Mucosa of stomach (tissue), 1 donor: Measurements from ENCODE around the gene MYOM3.

Experiments
- H3K27me3 ChIP-seq: one replicate; pipeline ENCODE4 v1.7.0; 2013; ENCODE audit warnings: mild to moderate bottlenecking, low read length; ENCODE audit not compliant: control insufficient read depth, insufficient read depth
- H3K36me3 ChIP-seq: one replicate; pipeline ENCODE4 v1.7.0; 2013; ENCODE audit warnings: low read length; ENCODE audit not compliant: control insufficient read depth, insufficient read depth
- H3K4me1 ChIP-seq: one replicate; pipeline ENCODE4 v1.7.0; 2013; ENCODE audit warnings: mild to moderate bottlenecking, low read length; ENCODE audit not compliant: control insufficient read depth, insufficient read depth
- H3K4me3 ChIP-seq: one replicate; pipeline ENCODE4 v1.7.0; 2013; ENCODE audit warnings: low read length
- H3K9ac ChIP-seq: one replicate; pipeline ENCODE4 v1.7.0; 2013; ENCODE audit warnings: mild to moderate bottlenecking, low read length, moderate library complexity
- H3K9me3 ChIP-seq: one replicate; pipeline ENCODE4 v1.7.0; 2013; ENCODE audit warnings: mild to moderate bottlenecking, low read length, moderate library complexity; ENCODE audit not compliant: control insufficient read depth
- donor health status: Pancreatic carcinoma.

MYOM3 gene

DNA sequence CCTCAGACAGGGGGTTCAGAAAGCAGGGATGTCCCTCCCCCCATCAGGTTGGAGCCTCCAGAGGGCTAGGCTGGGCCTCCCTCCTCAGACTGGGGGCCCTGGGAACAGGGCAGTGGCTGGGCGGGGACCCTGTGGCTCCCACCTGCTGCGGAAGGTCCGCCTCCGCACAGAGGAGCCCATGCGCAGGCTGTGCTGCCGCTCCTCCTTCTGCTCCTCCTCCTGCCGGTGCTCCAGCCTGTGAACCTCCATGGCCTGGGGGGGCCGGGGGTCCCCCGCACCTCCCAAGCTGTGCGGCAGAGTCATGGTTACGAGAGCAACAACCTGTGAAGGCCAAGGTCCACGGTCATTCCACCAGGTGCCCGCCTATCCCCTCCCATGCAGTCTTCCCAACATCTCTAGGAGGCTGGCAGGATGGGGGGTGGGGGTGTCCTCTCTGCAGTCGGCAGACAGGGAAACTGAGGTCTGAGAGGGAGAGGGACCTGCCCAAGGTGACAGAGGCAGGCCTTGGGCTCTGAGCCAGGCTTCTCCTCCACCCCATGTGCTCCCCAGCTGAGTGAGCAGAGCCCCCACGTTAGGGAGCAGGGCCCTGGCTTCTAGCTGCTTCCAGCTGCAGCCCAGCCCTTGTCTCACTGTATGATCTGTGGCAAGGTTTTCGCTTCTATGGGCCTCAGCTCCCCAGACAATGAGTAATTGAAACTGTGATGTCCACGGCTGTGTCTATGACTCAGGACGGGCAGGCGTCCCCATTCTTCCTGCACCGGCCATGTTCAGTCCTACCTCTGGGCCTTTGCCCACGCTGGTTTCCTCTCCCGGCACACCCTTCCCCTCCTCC lies 3.4 kb downstream of the MYOM3 start:
- H3K27me3 ChIP-seq = peaks cover 17% of the 10 kb centered on the region
- H3K9ac ChIP-seq = no peak overlapping the region
- peaks cover 15% of the 10 kb centered on the region for H3K4me1 ChIP-seq
- no peaks in the 10 kb centered on the region for H3K36me3 ChIP-seq
- H3K4me3 ChIP-seq = no peak overlapping the region
- H3K9me3 ChIP-seq = no peaks in the 10 kb centered on the region

DNA sequence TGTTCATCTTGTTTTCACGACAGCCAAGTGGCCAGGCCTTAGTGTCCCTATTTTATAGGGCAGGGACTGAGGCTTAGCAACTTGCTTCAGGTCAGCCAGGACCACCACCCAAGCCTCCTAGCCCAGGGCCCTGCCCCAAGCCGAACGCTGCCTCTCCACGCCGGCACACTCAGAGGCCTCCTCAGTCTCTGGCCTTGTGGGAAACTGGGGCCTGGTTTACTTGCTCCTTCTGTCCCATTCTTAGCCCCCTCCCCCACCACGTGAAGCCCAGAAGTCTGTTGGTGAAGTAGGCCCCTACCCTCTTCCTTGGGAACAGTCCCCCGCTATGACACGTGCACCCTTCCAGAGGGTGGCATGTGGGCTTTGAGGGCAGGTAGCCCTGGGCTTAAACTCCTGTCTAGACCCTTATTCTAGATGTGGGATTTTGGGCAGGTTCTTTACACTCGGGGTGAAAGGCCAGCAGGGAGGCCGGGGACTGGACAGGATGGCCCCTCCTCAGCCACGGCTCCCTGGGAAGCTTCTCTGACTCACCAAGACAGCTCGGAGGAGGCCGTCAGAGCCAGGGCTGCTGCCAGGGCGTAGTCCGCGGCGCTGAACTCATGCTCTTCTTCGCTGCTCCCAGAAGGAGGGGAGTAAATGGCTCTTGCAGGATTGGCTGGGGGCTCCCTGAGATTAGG lies 4.3 kb downstream of the MYOM3 start:
- Histone ChIP-seq H3K36me3 (no peaks in the 10 kb centered on the region), H3K4me3 (no peak overlapping the region), H3K4me1 (peaks cover 15% of the 10 kb centered on the region), H3K27me3 (peaks cover 16% of the 10 kb centered on the region), H3K9ac (no peak overlapping the region), H3K9me3 (no peaks in the 10 kb centered on the region)

DNA sequence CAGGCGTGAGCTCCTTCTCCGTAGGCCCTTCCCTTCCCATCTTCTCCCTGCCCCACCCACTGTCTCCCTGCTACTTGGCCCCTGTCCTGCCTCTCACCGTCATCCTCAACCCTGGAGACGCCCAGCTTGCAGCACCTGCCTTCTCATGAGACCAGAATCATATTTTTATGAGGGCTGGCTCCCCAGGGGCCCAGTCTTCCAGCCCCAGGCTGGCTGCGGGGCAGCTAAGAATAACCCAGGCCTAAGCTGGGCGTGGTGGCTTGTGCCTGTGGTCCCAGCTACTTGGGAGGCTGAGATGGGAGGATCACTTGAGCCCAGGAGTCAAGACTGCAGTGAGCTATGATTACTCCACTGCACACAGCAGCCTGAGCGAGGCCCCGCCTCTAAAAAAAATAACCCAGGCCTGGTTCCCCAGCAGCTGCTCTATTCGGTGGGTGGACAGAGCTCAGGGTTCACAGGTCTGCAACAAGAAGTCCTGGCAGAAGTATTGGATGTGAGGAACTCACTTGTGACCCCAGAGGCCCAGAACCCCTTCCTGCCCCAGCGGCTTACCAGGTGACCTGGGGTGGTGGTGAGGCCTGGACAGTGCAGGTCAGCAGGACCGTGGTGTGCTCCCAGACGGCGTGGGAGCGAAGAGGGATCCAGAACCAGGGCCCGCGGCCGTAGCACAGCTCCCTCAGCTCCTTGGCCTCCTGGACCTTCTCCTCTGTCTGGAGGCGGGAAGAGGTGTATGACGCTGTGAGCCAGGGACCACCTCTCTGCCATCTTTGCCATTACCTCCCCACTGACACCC lies 6.4 kb downstream of the MYOM3 start:
- Histone ChIP-seq H3K9me3 (no peaks in the 10 kb centered on the region), H3K27me3 (peaks cover 3% of the 10 kb centered on the region), H3K9ac (no peak overlapping the region), H3K4me3 (no peak overlapping the region), H3K36me3 (no peaks in the 10 kb centered on the region), H3K4me1 (peaks cover 16% of the 10 kb centered on the region)

DNA sequence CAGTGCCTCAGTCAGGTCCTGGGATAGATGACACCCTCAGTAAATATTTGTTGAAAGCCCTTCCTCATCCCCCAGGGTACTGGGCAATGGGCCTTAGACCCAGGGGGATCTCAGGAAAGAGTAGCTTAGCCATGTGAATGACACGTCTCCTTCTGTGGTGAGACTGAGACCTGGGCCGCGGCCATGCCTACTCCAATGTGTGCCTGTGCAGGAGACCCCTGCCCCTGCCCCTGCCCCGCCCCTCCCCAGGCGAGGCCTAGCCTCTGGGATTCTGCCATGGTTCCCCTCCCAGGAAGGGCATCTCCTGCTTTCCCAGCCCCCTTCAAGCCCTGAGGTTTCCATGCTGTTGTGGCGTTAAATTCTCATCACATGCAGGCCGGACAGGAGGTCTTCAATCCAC lies 7.1 kb downstream of the MYOM3 start:
- Histone ChIP-seq H3K4me3 (no peak overlapping the region), H3K4me1 (peaks cover 16% of the 10 kb centered on the region), H3K9ac (no peak overlapping the region), H3K36me3 (no peaks in the 10 kb centered on the region), H3K9me3 (no peaks in the 10 kb centered on the region), H3K27me3 (peaks cover 2% of the 10 kb centered on the region)

DNA sequence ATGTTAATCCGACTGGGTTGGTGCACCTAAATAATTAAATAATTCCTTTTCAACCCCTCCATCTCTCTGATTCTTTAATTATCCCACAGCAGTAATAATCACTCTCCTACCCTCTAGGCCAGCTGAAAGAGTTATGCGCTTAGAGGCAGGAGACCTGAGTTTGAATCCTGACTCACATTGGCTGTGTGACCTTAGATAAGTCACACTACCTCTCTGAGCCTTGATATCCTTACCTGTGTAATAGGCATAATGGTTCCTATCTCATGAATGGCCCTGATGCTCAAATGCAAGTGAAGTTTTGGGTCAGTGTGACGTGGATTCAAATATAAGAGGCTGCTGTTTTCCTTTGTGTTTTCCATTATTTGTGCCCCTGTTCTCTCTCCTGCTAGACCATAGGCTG lies 8.1 kb downstream of the MYOM3 start:
- Histone ChIP-seq H3K36me3 (no peaks in the 10 kb centered on the region), H3K4me1 (peaks cover 21% of the 10 kb centered on the region), H3K27me3 (no peaks in the 10 kb centered on the region), H3K9me3 (no peaks in the 10 kb centered on the region), H3K4me3 (no peak overlapping the region), H3K9ac (no peak overlapping the region)

DNA sequence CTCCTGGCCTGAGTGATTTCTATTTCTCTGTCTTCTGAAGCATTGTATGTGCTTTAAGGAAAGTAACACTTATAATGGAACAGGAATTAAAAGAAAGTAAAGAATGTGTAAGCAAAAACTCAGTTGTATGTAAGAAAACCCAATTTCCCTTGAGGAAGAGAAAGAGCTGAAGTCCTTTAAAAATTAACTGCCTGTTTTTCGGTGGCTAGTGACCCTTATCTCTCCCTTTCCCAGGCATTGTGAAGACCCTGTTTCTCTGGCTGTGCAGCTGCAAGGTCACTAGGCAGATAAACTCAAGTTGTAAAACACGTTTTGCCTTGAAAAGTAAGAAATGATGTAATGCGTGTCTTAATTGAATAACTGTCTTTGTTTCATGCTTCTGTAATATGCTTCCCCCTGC lies 8.5 kb downstream of the MYOM3 start:
- peaks cover 20% of the 10 kb centered on the region for H3K4me1 ChIP-seq
- no peaks in the 10 kb centered on the region for H3K36me3 ChIP-seq
- no peak overlapping the region for H3K9ac ChIP-seq
- H3K4me3 ChIP-seq = no peak overlapping the region
- no peaks in the 10 kb centered on the region for H3K9me3 ChIP-seq
- H3K27me3 ChIP-seq = no peaks in the 10 kb centered on the region

DNA sequence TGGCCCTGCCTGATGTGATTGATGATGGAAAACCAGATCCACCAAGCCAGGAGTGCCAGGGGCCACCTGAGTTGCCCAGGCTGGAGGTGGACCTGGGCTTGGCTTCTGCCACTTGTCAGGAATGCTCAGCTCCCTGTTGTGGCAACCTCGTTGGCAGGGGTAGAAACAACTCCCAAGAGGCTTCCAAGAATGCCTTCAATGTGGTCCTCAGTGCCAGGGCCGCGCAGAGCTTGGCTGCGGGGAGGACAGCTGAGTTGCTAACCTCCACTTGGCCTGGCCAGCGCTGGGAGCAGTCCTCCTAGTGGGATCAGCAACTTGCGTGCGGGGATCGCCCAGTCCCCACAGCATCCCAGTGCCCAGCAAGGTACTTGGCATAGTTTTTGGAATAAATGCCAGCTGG lies 9.0 kb downstream of the MYOM3 start:
- Histone ChIP-seq H3K9ac (no peak overlapping the region), H3K4me1 (peaks cover 20% of the 10 kb centered on the region), H3K9me3 (no peaks in the 10 kb centered on the region), H3K36me3 (no peaks in the 10 kb centered on the region), H3K27me3 (no peaks in the 10 kb centered on the region), H3K4me3 (no peak overlapping the region)

DNA sequence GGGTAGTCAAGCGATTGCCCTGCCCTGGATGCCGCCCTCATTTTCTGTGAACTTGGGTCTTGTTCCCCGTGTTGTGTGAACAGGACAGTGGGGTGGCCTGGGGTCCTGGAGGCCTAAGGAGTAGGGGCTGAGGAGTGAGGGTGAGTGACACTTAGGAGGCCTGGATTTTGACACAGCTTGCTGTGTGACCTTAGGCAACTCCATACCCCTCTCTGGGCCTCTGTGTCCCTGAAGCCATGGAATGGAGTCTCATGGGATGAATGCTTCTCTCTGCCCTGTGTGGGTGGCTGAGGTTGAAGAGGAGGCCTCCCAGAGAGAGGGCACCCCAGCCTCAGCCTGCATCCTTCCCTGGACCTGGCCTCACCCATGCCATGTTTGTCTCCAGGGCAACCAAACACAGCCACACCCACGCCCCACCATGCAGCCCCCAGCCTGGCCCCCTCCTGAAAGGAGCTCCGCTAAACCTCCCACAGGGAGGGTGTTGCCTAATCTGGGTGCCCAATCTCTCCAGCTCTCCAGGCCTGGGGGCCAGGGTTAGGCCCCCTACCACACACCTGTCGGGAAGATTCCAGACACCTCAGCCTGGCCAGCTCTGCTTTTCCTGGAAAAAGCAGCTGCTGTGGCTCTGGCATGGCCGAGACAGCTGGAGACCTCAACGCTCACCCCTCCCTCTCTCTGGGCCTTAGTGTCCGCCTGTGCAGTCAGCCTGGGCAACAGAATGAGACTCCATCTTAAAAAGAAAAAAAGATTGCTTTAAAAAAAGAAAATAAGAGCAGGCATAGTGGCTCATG lies 9.9 kb downstream of the MYOM3 start:
- H3K4me3 ChIP-seq = no peak overlapping the region
- H3K4me1 ChIP-seq = peaks cover 20% of the 10 kb centered on the region

DNA sequence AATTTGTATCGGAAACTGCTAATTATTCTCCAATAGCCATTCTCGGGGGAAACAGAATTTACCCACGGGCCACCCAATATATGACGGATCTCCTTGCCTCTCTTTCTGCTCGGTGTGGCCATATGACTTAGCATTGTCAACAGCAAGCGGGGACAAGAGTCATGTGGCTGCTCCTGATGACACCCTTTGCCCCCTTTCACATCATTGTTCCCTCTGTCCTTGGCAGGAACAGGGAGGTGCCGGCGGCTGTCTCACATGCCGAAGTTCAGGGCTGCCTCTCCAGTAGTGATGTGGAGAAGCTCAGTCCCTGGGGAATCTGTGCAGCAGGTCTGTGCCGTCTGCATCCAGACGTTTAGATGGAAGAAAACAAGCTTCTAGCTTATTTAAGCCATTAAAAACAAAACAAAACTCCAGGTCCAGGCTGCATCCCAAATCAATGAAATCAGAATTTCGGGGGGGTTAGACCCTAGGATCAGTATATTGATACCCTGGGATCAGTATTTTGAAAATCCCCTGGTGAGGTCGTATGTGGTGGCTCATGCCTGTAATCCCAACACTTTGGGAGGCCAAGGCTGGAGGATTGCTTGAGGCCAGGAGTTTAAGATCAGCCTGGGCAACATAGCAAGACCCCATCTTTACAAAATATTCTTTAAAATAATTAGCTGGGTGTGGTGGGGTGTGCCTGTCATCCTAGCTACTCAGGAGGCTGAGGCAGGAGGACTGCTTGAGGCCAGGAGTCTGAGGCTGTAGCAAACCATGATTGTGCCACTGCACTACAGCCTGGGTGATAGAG lies 10.8 kb downstream of the MYOM3 start:
- peaks cover 20% of the 10 kb centered on the region for H3K4me1 ChIP-seq
- no peak overlapping the region for H3K9ac ChIP-seq

More for the DNA sequence above, 9.9 kb downstream of the MYOM3 start:
- H3K9me3 ChIP-seq = no peaks in the 10 kb centered on the region
- H3K27me3 ChIP-seq = no peaks in the 10 kb centered on the region
- H3K36me3 ChIP-seq = no peaks in the 10 kb centered on the region
- H3K9ac ChIP-seq = no peak overlapping the region

DNA sequence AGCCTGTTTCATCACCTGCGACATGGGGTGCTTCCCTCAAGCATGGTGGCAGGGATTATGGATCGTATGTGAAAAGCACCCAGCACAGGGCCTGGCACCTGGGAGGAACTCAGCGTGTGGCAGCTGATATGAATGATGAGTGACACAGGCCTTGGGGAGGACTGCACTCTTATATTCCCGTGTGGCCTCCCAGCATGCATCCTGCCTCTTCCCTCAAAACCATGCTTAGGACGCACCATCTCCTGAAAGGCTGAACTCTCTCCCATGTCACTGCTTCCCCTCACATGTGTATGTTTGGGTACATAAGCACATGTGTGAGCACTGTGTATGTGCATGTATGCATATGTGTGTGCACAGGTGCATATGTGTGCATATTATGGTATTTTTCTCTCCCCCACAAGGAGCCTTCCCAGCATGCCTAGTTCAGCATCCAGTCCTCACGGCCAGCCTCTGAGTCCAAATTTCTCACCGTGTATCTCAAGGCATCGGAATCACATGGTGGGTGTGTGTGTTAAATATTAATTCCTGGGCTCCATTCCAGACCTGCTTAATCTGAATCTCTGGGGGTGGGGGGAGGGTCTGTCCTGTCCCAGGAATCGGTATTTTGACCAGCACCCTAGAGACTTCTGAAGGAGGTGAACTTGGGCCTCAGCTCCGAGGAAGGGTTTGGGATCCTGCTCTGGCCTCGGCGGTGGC lies 12.8 kb downstream of the MYOM3 start:
- H3K4me3 ChIP-seq = no peak overlapping the region
- no peaks in the 10 kb centered on the region for H3K9me3 ChIP-seq
- H3K36me3 ChIP-seq = no peaks in the 10 kb centered on the region
- H3K9ac ChIP-seq = no peak overlapping the region
- no peaks in the 10 kb centered on the region for H3K27me3 ChIP-seq
- H3K4me1 ChIP-seq = peaks cover 15% of the 10 kb centered on the region

More for the DNA sequence above, 10.8 kb downstream of the MYOM3 start:
- H3K36me3 ChIP-seq = no peaks in the 10 kb centered on the region
- H3K27me3 ChIP-seq = no peaks in the 10 kb centered on the region
- no peak overlapping the region for H3K4me3 ChIP-seq
- H3K9me3 ChIP-seq = no peaks in the 10 kb centered on the region
